SU-DHL-6 (cell line): ENCODE data around the gene OSGIN1.

Experiments
- H2AFZ ChIP-seq: fragments of 200-600 bp; sonication (generic); 2 replicates; pipeline ENCODE4 v1.6.1; 2014; ENCODE audit warnings: low read depth, mild to moderate bottlenecking, moderate library complexity, mixed read lengths, antibody characterized with exemption, low read length; ENCODE audit not compliant: severe bottlenecking
- H3F3A ChIP-seq: fragments of 200-600 bp; shearing (Covaris generic); 2 replicates; pipeline ENCODE4 v1.6.0; 2016; ENCODE audit warnings: antibody characterized with exemption, mild to moderate bottlenecking; ENCODE audit not compliant: insufficient read depth
- H3K27ac ChIP-seq: fragments of 200-600 bp; sonication (generic); 2 replicates; pipeline ENCODE4 v1.5.1; 2016; ENCODE audit warnings: low read depth, mild to moderate bottlenecking, low read length, moderate library complexity, mixed read lengths
- H3K27me3 ChIP-seq: fragments of 200-600 bp; sonication (generic), shearing (Covaris generic); 2 replicates; pipeline ENCODE4 v1.6.0; 2014; ENCODE audit warnings: mild to moderate bottlenecking, low read length
- H3K36me3 ChIP-seq: fragments of 200-600 bp; sonication (generic); 2 replicates; pipeline ENCODE4 v1.6.1; 2014; ENCODE audit warnings: mild to moderate bottlenecking, low read length, mixed read lengths
- H3K4me2 ChIP-seq: fragments of 300-600, 200-600 bp; shearing (Covaris generic), sonication (generic); 2 replicates; pipeline ENCODE4 v1.6.0; 2014; ENCODE audit warnings: low read length, low read depth, mild to moderate bottlenecking; ENCODE audit not compliant: poor library complexity, severe bottlenecking
- H3K4me3 ChIP-seq: fragments of 200-600 bp; sonication (generic); 2 replicates; pipeline ENCODE4 v1.5.1; 2014; ENCODE audit warnings: antibody characterized with exemption, low read length, mild to moderate bottlenecking, mixed read lengths; ENCODE audit not compliant: insufficient read depth, poor library complexity, severe bottlenecking
- H3K79me2 ChIP-seq: fragments of 200-600 bp; sonication (generic); 2 replicates; pipeline ENCODE4 v1.6.1; 2014; ENCODE audit warnings: mild to moderate bottlenecking, low read length, moderate library complexity; ENCODE audit not compliant: insufficient read depth
- H3K9ac ChIP-seq: fragments of 200-600 bp; sonication (generic); 2 replicates; pipeline ENCODE4 v1.7.0; 2014; ENCODE audit warnings: mild to moderate bottlenecking, low read length
- H3K9me2 ChIP-seq: fragments of 200-600 bp; sonication (generic); replicated peaks from 2 replicates; pipeline ENCODE4 v1.6.1; 2014; ENCODE audit warnings: low read length; ENCODE audit not compliant: insufficient read depth
- H3K9me3 ChIP-seq: fragments of 200-600 bp; sonication (generic); 2 replicates; pipeline ENCODE4 v1.6.1; 2014; ENCODE audit warnings: low read length, mixed read lengths; ENCODE audit not compliant: insufficient read depth
- H4K20me1 ChIP-seq: fragments of 200-600 bp; sonication (generic); 2 replicates; pipeline ENCODE4 v1.6.1; 2014; ENCODE audit warnings: low read depth, mild to moderate bottlenecking, antibody characterized with exemption, low read length, moderate library complexity, mixed read lengths
- EZH2phosphoT487 ChIP-seq: fragments of 200-600 bp; sonication (generic), shearing (Covaris generic); conservative IDR thresholded peaks from 2 replicates; pipeline ENCODE4 v1.6.1; 2018; ENCODE audit warnings: mild to moderate bottlenecking, antibody characterized with exemption, low read length, moderate library complexity, mixed read lengths
- TF ChIP-seq, protein P1 (sequence below): fragments of 200-600 bp; sonication (generic); IDR thresholded peaks from one replicate; pipeline ENCODE4 v1.5.1; 2017; ENCODE audit warnings: antibody characterized with exemption, mild to moderate bottlenecking, low read length, moderate library complexity; ENCODE audit not compliant: insufficient read depth, poor library complexity, severe bottlenecking

Gene OSGIN1

GRCh38 chr16:83967838-83968305 lies 14.8 kb downstream of the OSGIN1 start, which contains the start of gene NECAB2:
Gene NECAB2, plus strand, starts transcription at chr16:83968244. Its CDS starts 405 bp downstream, at chr16:83968649.
- H4K20me1 ChIP-seq = no peaks in the 10 kb centered on the region
- no peaks in the 10 kb centered on the region for H3F3A ChIP-seq
- no peaks in the 10 kb centered on the region for H3K9me3 ChIP-seq
- no peak within 1 kb of the TSS for H2AFZ ChIP-seq
- no peak within 1 kb of the TSS for H3K9ac ChIP-seq
- H3K9me2 ChIP-seq = no peaks in the 10 kb centered on the region
- H3K4me3 ChIP-seq = no peak within 1 kb of the TSS
- no peak within 1 kb of the TSS for H3K4me2 ChIP-seq
- TF ChIP-seq EZH2phosphoT487 = no peak
- TF ChIP-seq, protein P1, sequence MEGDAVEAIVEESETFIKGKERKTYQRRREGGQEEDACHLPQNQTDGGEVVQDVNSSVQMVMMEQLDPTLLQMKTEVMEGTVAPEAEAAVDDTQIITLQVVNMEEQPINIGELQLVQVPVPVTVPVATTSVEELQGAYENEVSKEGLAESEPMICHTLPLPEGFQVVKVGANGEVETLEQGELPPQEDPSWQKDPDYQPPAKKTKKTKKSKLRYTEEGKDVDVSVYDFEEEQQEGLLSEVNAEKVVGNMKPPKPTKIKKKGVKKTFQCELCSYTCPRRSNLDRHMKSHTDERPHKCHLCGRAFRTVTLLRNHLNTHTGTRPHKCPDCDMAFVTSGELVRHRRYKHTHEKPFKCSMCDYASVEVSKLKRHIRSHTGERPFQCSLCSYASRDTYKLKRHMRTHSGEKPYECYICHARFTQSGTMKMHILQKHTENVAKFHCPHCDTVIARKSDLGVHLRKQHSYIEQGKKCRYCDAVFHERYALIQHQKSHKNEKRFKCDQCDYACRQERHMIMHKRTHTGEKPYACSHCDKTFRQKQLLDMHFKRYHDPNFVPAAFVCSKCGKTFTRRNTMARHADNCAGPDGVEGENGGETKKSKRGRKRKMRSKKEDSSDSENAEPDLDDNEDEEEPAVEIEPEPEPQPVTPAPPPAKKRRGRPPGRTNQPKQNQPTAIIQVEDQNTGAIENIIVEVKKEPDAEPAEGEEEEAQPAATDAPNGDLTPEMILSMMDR = no peak
- no peak within 1 kb of the TSS for H3K27ac ChIP-seq
- H3K36me3 ChIP-seq = no peaks in the 10 kb centered on the region
- H3K79me2 ChIP-seq = no peaks in the 10 kb centered on the region
- H3K27me3 ChIP-seq = no peaks in the 10 kb centered on the region

- Histone ChIP-seq H4K20me1 (no peaks in the 10 kb centered on the region), H3K9me3 (no peaks in the 10 kb centered on the region), H3K27me3 (no peaks in the 10 kb centered on the region), H2AFZ (no peak overlapping the region), H3K4me2 (no peak overlapping the region), H3K4me3 (no peak overlapping the region), H3K9me2 (no peaks in the 10 kb centered on the region), H3K36me3 (no peaks in the 10 kb centered on the region), H3K9ac (no peak overlapping the region), H3K27ac (no peak overlapping the region), H3K79me2 (no peaks in the 10 kb centered on the region), H3F3A (no peaks in the 10 kb centered on the region)
- TF ChIP-seq, protein P1 = no peak
- TF ChIP-seq EZH2phosphoT487 = no peak
These were observed 15.3 kb downstream of the OSGIN1 start for GRCh38 chr16:83968306-83968851.

- H3K27ac ChIP-seq = no peak overlapping the region
- H3F3A ChIP-seq = no peaks in the 10 kb centered on the region
- no peaks in the 10 kb centered on the region for H4K20me1 ChIP-seq
- no peaks in the 10 kb centered on the region for H3K9me3 ChIP-seq
- H3K27me3 ChIP-seq = no peaks in the 10 kb centered on the region
- no peaks in the 10 kb centered on the region for H3K36me3 ChIP-seq
- H3K4me3 ChIP-seq = no peak overlapping the region
- no peak overlapping the region for H2AFZ ChIP-seq
- H3K9me2 ChIP-seq = no peaks in the 10 kb centered on the region
- TF ChIP-seq, protein P1 = no peak
- TF ChIP-seq EZH2phosphoT487 = no peak
- H3K4me2 ChIP-seq = no peak overlapping the region
- no peak overlapping the region for H3K9ac ChIP-seq
- H3K79me2 ChIP-seq = no peaks in the 10 kb centered on the region
These were observed 16.0 kb downstream of the OSGIN1 start for GRCh38 chr16:83968891-83969649.
